NB4 (cell line): ENCODE data around the gene SERPINA6.

Experiments
- DNase-seq: peaks from one replicate; pipeline ENCODE4 v3.0.0; 2010; ENCODE audit warnings: low read depth
- H3K4me3 ChIP-seq: one replicate; pipeline ENCODE4 v1.5.1; 2011; ENCODE audit warnings: mild to moderate bottlenecking, low read depth, low read length, moderate library complexity
- MYC ChIP-seq: IDR thresholded peaks from 2 replicates; pipeline ENCODE4 v1.6.1; 2011; ENCODE audit warnings: low read depth, low read length
- POLR2A ChIP-seq: IDR thresholded peaks from 2 replicates; pipeline ENCODE4 v1.6.1; 2011; ENCODE audit warnings: mild to moderate bottlenecking; ENCODE audit not compliant: insufficient read length; ENCODE audit errors: extremely low read depth
- TF ChIP-seq, protein P1 (sequence below): IDR thresholded peaks from 2 replicates; pipeline ENCODE4 v1.6.1; 2011; ENCODE audit warnings: low read depth, low read length
- TF ChIP-seq, protein P2 (sequence below): IDR thresholded peaks from one replicate; pipeline ENCODE4 v1.5.1; 2012; ENCODE audit warnings: low read depth, low read length

SERPINA6 gene

DNA sequence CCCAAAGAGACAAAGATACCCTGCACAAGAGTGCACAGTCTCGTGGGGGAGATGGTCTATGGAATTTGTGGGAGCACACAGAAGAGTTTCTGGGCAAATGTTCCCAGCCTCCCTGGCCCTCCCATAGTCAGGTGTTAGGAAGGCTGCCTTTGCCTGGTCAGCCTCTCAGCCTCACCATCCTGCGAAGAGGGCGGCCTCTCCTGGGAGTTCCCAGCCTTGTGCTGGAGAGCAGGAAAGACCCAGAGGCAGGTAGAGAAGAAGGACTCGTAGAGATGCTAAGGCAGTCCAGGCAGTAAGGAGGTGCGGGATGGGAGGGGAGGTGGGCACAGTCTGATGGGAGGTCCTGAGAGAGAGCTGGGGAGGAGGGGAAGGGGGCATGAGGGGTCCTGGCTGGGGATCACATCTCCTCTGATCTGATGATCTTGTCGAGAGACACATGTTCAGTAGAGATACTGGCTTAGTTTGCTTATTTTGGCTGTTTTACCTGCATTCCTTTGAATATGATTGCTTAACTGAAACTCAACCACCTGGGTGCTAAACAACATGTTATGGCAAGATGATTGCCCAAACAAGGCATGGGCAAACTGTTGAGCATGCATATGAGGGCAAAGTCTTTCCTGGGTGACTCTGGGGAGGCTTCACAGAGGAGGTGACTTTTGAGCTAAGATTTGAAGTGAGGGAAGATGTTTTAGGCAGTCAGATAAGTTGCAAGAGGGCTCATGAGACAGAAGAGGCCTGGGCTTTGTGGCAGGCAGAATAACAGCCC is 10.5 kb downstream of the SERPINA6 start:
- DNase-seq = no peak
- TF ChIP-seq MYC (no peak), POLR2A (no peak)
- TF ChIP-seq, protein P1, sequence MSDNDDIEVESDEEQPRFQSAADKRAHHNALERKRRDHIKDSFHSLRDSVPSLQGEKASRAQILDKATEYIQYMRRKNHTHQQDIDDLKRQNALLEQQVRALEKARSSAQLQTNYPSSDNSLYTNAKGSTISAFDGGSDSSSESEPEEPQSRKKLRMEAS = no peak
- TF ChIP-seq, protein P2, sequence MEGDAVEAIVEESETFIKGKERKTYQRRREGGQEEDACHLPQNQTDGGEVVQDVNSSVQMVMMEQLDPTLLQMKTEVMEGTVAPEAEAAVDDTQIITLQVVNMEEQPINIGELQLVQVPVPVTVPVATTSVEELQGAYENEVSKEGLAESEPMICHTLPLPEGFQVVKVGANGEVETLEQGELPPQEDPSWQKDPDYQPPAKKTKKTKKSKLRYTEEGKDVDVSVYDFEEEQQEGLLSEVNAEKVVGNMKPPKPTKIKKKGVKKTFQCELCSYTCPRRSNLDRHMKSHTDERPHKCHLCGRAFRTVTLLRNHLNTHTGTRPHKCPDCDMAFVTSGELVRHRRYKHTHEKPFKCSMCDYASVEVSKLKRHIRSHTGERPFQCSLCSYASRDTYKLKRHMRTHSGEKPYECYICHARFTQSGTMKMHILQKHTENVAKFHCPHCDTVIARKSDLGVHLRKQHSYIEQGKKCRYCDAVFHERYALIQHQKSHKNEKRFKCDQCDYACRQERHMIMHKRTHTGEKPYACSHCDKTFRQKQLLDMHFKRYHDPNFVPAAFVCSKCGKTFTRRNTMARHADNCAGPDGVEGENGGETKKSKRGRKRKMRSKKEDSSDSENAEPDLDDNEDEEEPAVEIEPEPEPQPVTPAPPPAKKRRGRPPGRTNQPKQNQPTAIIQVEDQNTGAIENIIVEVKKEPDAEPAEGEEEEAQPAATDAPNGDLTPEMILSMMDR = no peak
- H3K4me3 ChIP-seq = no peak overlapping the region

DNA sequence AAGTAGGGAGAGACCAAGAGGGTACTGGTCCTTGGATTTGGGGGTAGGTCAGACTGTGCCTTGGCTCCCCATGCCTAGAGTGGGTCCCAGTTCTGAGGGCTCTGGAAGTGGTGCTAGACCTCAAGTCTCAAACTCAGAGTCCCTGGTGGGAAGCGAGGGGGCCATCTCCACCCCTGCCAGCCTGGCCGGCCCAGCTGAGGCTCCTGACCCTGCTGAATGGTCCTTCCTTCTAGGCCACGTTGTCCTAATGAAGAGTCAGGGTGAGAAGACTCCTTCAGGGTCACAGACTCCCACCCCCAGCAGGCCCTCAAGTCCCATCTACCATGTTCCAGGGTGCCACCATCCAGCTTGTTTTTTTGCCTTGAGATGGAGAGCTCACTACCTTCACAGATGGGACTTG is 12.9 kb downstream of the SERPINA6 start:
- TF ChIP-seq POLR2A (no peak), MYC (no peak)
- TF ChIP-seq, protein P2 = no peak
- TF ChIP-seq, protein P1 = no peak
- no peak overlapping the region for H3K4me3 ChIP-seq
- DNase-seq = no peak

DNA sequence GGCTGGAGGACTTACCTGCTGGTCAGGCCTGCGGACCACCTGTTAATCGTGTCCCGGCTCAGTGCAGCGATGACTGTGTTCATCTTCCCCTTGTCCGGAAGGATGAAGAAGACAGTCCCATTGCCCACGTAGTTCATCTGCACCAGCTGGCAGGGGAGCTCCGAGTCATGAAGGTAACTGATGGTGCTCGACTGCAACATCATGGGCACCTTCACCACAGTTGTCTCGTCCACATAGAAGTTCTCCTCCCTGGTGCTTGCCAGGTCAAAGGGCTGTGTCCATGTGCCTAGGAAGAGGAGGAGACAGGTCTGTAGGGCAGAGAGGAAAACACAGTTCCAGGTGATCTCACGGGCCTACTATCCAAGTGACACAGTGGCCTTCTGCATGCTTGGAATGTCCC is 13.4 kb downstream of the SERPINA6 start:
- H3K4me3 ChIP-seq = no peak overlapping the region
- no peak for DNase-seq
- TF ChIP-seq, protein P1 = no peak
- TF ChIP-seq MYC (no peak), POLR2A (no peak)
- TF ChIP-seq, protein P2 = no peak

DNA sequence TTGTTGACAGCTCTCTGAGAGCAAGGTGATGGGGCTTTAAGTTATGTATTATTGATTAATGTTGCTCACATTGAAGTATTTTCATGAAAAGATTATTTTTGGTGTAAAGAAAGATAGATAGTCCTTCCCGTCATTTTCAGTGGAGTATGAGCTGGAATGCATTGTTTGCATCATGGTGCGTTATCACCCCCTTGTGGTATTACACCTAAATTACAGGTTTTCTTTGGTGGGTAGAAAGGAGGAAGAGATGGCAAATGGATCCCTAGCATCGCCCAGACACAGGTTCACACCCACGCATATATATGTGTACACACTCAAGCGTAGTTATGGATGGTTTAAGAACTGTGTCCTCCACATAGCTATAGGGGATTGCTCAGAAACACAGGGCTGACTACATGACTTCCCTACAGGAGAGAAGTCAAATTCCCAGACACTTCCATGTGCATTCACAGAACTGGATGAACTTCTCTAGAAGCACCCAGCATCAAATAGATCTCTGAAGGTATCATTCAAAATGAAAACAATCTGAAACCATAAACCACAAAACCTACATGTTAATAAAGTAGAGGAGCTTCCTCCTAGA is 15.6 kb downstream of the SERPINA6 start:
- TF ChIP-seq, protein P2 = peak; percentile 57
- no peak for TF ChIP-seq POLR2A
- TF ChIP-seq MYC = 0 out of 2 replicates have a peak, but pooled peaks have one; percentile 22
- H3K4me3 ChIP-seq = no peak overlapping the region
- DNase-seq = peak; percentile 61

DNA sequence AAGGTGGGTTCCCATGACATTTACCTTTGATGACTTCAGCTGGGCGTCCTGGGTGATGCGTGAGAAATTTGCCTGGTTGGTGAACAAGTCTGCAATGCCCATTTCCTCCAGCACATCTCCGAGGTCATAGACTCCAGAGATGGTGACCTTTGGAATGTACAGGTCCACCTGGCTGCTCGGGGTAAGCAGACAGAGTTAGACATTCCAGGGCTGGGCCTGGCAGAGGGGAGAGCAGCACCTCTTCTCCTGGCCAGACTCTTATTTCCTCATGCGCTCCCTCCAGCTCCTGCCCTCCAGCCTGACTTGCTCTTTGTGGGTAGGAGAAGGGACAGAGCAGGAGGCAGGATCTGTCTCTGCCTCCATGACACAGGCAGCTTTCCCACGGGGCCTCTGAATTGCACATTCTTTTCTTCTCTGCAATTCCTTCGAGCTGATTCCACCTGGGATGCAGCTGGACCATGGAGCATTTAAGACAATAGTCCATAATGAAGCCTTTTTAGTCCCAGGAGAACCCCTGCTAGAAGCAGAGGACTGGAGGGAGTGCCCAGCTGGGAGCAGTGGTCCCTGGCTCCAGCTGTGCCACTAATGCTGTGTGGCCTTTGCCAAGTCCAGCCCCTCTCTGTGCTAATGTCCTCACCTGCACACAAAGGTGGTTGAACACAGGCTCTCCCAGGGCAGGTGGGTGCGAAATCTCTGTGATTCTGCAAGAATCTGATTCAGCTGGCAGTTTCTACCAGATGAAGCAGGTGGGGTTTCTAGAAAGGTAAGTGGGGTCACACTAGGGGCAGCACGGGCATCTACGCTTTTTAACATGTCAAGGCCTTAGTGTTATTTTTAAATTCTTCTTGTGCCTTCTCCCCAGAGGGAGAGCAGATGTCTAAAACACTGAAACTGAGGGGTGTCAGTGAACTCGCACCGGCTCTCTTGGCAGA is 16.8 kb downstream of the SERPINA6 start:
- DNase-seq = no peak
- TF ChIP-seq MYC = no peak
- no peak for TF ChIP-seq POLR2A
- TF ChIP-seq, protein P1 = no peak
- TF ChIP-seq, protein P2 = no peak
- H3K4me3 ChIP-seq = no peak overlapping the region
